ENCODE data around the gene B3GNT2.
A peak's percentile ranks its signal among the peaks of the same experiment; 100 is the strongest.

The B3GNT2 gene

DNA sequence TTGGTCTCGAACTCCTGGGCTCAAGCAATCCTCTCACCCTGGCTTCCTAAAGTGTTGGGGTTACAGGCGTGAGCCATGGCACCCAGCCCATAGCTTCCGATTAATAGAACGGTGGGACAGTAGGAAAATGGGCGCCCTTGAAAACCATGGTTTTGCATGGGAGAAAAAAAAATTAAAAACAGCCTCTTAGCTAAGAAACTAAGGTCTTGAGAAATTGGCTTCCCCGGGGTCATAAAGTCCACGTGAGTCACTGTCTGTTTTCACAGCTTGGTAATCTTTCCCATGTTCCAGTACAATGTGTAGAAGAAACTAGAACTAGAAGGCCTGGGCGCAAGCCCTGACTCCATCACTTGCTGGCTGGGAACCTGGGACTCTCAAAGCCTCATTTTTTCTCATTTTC lies 20.7 kb downstream of the B3GNT2 start:
- H3K36me3 ChIP-seq (ENCODE audit: insufficient read depth, low read length): peaks cover 91% of the 10 kb centered on the region
- H3K9me2 ChIP-seq (replicated peaks; ENCODE audit: low read depth, low read length): no peaks in the 10 kb centered on the region
- H2AFZ ChIP-seq (ENCODE audit: low read length): no peak overlapping the region
- H3K9ac ChIP-seq (ENCODE audit: low read depth, low read length, poor library complexity, severe bottlenecking): no peak overlapping the region
- TF ChIP-seq, protein P1, sequence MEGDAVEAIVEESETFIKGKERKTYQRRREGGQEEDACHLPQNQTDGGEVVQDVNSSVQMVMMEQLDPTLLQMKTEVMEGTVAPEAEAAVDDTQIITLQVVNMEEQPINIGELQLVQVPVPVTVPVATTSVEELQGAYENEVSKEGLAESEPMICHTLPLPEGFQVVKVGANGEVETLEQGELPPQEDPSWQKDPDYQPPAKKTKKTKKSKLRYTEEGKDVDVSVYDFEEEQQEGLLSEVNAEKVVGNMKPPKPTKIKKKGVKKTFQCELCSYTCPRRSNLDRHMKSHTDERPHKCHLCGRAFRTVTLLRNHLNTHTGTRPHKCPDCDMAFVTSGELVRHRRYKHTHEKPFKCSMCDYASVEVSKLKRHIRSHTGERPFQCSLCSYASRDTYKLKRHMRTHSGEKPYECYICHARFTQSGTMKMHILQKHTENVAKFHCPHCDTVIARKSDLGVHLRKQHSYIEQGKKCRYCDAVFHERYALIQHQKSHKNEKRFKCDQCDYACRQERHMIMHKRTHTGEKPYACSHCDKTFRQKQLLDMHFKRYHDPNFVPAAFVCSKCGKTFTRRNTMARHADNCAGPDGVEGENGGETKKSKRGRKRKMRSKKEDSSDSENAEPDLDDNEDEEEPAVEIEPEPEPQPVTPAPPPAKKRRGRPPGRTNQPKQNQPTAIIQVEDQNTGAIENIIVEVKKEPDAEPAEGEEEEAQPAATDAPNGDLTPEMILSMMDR (conservative IDR thresholded peaks at IDR 0.05; ENCODE audit: low read length): no peak
- TF ChIP-seq EZH2phosphoT487 (IDR thresholded peaks at IDR 0.05; ENCODE audit: borderline replicate concordance): no peak
- peaks cover 100% of the 10 kb centered on the region for H3K79me2 ChIP-seq (ENCODE audit: insufficient read depth, low read length)
- H3F3A ChIP-seq (ENCODE audit: low read depth): 0 out of 2 replicates have a peak, but pooled peaks cover 13% of the 10 kb centered on the region
- peaks cover 95% of the 10 kb centered on the region for H3K4me1 ChIP-seq (ENCODE audit: insufficient read depth, low read length, poor library complexity, severe bottlenecking)
- peak overlapping the region; percentile 38 for H3K4me3 ChIP-seq (ENCODE audit: low read length, poor library complexity, severe bottlenecking)
- peaks cover 100% of the 10 kb centered on the region for H4K20me1 ChIP-seq (ENCODE audit: insufficient read depth, low read length, poor library complexity, severe bottlenecking)
- H3K9me3 ChIP-seq (ENCODE audit: insufficient read depth, low read depth, low read length): no peaks in the 10 kb centered on the region
- peak overlapping the region; percentile 88 for H3K4me2 ChIP-seq (ENCODE audit: low read depth, low read length, poor library complexity, severe bottlenecking)
- no peaks in the 10 kb centered on the region for H3K27me3 ChIP-seq (ENCODE audit: insufficient read depth, low read length, poor library complexity, severe bottlenecking)

DNA sequence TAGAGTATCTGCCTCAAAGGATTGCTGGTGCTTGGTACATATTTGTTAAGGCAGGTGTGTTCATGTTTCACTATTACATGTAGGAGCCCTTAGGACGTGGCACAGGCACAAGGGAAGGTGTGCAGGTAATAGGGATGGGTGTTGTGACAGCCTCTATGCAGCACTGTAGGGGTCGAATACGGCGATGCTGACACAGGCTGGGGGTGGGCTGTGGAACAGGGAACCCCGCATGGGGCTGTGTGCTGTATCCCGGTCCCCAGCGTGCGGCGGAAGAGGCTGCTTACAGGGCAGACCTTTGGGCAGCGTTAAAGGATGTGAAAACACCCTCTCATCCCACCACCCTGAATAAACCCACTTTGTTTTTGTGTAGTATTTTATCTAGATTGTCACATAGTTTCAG lies 21.5 kb downstream of the B3GNT2 start:
- H3K36me3 ChIP-seq (ENCODE audit: insufficient read depth, low read length): peaks cover 91% of the 10 kb centered on the region
- H3F3A ChIP-seq (ENCODE audit: low read depth): 0 out of 2 replicates have a peak, but pooled peaks cover 14% of the 10 kb centered on the region
- H3K9me2 ChIP-seq (replicated peaks; ENCODE audit: low read depth, low read length): no peaks in the 10 kb centered on the region
- no peaks in the 10 kb centered on the region for H3K27me3 ChIP-seq (ENCODE audit: insufficient read depth, low read length, poor library complexity, severe bottlenecking)
- no peak for TF ChIP-seq EZH2phosphoT487 (IDR thresholded peaks at IDR 0.05; ENCODE audit: borderline replicate concordance)
- TF ChIP-seq, protein P1 (conservative IDR thresholded peaks at IDR 0.05; ENCODE audit: low read length): no peak
- H3K79me2 ChIP-seq (ENCODE audit: insufficient read depth, low read length): peaks cover 100% of the 10 kb centered on the region
- peak overlapping the region; percentile 88 for H3K4me2 ChIP-seq (ENCODE audit: low read depth, low read length, poor library complexity, severe bottlenecking)
- H3K9ac ChIP-seq (ENCODE audit: low read depth, low read length, poor library complexity, severe bottlenecking): no peak overlapping the region
- no peak overlapping the region for H2AFZ ChIP-seq (ENCODE audit: low read length)
- H3K9me3 ChIP-seq (ENCODE audit: insufficient read depth, low read depth, low read length): no peaks in the 10 kb centered on the region
- peaks cover 95% of the 10 kb centered on the region for H3K4me1 ChIP-seq (ENCODE audit: insufficient read depth, low read length, poor library complexity, severe bottlenecking)
- peaks cover 100% of the 10 kb centered on the region for H4K20me1 ChIP-seq (ENCODE audit: insufficient read depth, low read length, poor library complexity, severe bottlenecking)
- H3K4me3 ChIP-seq (ENCODE audit: low read length, poor library complexity, severe bottlenecking): peak overlapping the region; percentile 38

DNA sequence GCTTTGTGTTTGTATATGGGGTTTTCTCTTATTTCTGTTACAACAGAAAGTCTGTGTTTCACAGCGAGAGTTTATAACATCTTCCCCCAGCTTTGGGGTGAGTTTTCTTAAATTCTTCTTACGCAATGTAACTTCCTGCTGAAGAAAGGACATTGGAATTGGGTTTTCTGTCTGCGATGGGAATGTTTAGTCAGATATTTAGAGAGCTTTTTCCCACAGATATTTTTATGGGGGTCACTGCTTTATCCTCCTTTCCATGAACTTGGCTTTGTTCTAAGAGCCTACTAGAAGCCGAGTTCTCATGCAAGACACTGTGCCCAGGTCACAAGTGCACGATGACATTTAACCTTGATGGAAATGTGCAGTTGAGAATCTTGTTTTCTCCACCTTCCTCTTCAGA lies 22.1 kb downstream of the B3GNT2 start:
- no peak overlapping the region for H2AFZ ChIP-seq (ENCODE audit: low read length)
- 0 out of 2 replicates have a peak, but pooled peaks cover 16% of the 10 kb centered on the region for H3F3A ChIP-seq (ENCODE audit: low read depth)
- H4K20me1 ChIP-seq (ENCODE audit: insufficient read depth, low read length, poor library complexity, severe bottlenecking): peaks cover 100% of the 10 kb centered on the region
- no peaks in the 10 kb centered on the region for H3K9me3 ChIP-seq (ENCODE audit: insufficient read depth, low read depth, low read length)
- no peaks in the 10 kb centered on the region for H3K27me3 ChIP-seq (ENCODE audit: insufficient read depth, low read length, poor library complexity, severe bottlenecking)
- H3K36me3 ChIP-seq (ENCODE audit: insufficient read depth, low read length): peaks cover 91% of the 10 kb centered on the region
- H3K4me2 ChIP-seq (ENCODE audit: low read depth, low read length, poor library complexity, severe bottlenecking): peak overlapping the region; percentile 88
- H3K9ac ChIP-seq (ENCODE audit: low read depth, low read length, poor library complexity, severe bottlenecking): no peak overlapping the region
- TF ChIP-seq, protein P1 (conservative IDR thresholded peaks at IDR 0.05; ENCODE audit: low read length): no peak
- TF ChIP-seq EZH2phosphoT487 (IDR thresholded peaks at IDR 0.05; ENCODE audit: borderline replicate concordance): no peak
- no peaks in the 10 kb centered on the region for H3K9me2 ChIP-seq (replicated peaks; ENCODE audit: low read depth, low read length)
- peak overlapping the region; percentile 0 for H3K4me3 ChIP-seq (ENCODE audit: low read length, poor library complexity, severe bottlenecking)
- peaks cover 100% of the 10 kb centered on the region for H3K79me2 ChIP-seq (ENCODE audit: insufficient read depth, low read length)
- H3K4me1 ChIP-seq (ENCODE audit: insufficient read depth, low read length, poor library complexity, severe bottlenecking): peaks cover 93% of the 10 kb centered on the region

Data from Loucy (cell line).